22Rv1 (cell line): ENCODE results near the gene IFNA5.
A peak's percentile ranks its signal among the peaks of the same experiment; 100 is the strongest.

Experiments
- CTCF ChIP-seq: fragments of 450-650 bp; IDR thresholded peaks from 2 replicates; pipeline ENCODE4 v1.5.1; 2017; ENCODE audit warnings: mild to moderate bottlenecking
- ZFX ChIP-seq: fragments of 450-650 bp; IDR thresholded peaks from 2 replicates; pipeline ENCODE4 v1.6.1; 2017; ENCODE audit warnings: antibody characterized with exemption, borderline replicate concordance

- TF ChIP-seq CTCF, result no peak
- TF ChIP-seq ZFX, result peak; percentile 90; the same call in 1 of the 2 replicates
These were observed 29.9 kb upstream of the IFNA5 start, which contains the start of gene KLHL9 for GRCh38 chr9:21334701-21335632.
